ENCODE measurements around the gene GRIN2C. TPM values are rescaled to one million over a fixed set of nuclear protein-coding genes. Genes with fewer than 3 reads are reported as not detected.

GRIN2C gene
- total and polyA plus RNA-seq, 9 of the 15 experiments (the other 6 are each of a cell fraction or from before 2014, with no cell fraction given) = under 0.01 to 0.33 (median 0.10) TPM; not detected in 2

DNA sequence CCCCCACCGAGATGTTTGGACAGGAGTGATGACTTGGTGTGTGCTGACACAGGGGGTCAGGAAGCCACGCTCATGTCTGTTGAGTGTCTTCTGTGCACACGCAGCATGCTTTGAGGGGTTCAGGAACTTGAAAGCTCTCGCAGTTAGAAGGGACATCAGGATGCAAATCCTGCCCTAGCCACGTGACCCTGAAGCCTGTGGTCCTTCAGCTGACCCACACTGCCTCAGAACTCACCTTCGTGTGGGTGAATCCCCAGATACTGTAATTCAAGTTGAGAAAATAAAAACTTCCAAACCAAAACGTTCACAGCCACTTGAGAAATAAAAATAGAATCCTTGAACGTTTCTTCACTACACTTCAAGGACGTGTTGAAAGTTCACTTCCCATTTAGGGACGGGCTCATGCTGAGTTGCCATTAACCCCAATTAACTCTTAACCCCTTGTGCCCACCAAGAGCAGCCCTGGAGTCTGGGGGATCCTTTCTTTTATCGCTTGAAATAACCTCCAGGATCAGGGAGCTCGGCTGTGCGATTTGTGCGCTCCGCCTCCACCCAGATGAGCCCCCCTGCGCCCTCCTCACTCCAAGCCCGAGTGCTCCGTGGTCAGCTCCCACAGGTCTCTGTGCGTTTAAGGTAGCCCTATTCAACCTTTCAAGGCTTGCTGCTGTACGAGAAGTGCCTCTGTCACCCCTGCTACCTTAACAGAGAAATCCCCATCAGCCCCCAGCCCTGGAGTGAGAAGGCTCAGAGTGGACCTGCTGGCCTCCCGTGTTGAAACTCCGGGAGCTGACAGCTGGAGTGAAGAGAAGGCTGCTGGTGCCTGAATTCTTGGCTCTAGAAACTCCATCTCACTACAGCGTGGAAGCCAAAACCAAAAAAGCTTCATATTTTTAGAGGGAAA is 47.3 kb downstream of the GRIN2C start (continued):
- TF ChIP-seq, protein P1, sequence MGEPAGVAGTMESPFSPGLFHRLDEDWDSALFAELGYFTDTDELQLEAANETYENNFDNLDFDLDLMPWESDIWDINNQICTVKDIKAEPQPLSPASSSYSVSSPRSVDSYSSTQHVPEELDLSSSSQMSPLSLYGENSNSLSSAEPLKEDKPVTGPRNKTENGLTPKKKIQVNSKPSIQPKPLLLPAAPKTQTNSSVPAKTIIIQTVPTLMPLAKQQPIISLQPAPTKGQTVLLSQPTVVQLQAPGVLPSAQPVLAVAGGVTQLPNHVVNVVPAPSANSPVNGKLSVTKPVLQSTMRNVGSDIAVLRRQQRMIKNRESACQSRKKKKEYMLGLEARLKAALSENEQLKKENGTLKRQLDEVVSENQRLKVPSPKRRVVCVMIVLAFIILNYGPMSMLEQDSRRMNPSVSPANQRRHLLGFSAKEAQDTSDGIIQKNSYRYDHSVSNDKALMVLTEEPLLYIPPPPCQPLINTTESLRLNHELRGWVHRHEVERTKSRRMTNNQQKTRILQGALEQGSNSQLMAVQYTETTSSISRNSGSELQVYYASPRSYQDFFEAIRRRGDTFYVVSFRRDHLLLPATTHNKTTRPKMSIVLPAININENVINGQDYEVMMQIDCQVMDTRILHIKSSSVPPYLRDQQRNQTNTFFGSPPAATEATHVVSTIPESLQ (CRISPR knock-in tag; IDR thresholded peaks at IDR 0.05) = no peak
- no peak for TF ChIP-seq ZBTB7A (IDR thresholded peaks at IDR 0.05; ENCODE audit: borderline replicate concordance, control insufficient read depth, low read depth, low read length)
- TF ChIP-seq ZBTB17 (CRISPR knock-in tag; IDR thresholded peaks at IDR 0.05) = no peak

DNA sequence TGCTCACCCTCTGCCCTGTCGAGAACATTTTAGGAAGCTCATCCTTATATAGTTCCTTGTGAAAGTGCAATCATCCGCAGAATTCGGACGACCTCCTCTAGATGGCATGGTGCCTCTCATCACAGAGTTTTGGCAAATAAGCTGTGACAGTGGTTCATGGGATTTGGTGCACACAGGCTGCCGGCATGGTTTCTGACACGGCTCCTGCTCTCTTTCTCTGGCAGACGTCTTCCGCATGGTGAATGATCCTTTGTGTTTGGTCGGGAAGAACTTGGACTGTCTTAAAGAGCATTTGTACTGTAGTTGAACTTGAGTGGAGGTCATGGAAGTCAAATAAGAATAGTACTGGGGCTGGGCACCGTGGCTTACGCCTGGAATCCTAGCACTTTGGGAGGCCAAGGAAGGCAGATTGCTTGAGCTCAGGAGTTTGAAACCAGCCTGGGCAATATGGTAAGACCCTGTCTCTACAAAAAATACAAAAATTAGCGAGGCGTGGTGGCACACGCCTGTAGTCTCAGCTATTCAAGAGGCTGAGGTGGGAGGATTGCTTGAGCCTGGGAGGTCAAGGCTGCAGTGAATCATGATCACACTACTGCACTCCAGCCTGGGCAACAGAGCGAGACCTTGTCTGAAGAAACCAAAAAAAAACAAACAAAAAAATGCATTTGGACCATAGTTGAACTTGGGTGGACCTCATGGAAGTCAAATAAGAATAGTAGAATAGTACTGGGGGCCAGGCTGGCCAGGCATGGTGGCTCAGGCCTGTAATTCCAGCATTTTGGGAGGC is 48.8 kb downstream of the GRIN2C start:
- Histone ChIP-seq H3K27me3 (ENCODE audit: control insufficient read depth in 2 of 2, insufficient read depth in 2 of 2, low read length in 2 of 2) (no peaks in the 10 kb centered on the region), H2AFZ (ENCODE audit: low read depth, low read length) (no peak overlapping the region), H3K9me3 (replicated peaks; ENCODE audit: control insufficient read depth, insufficient read depth, low read depth, low read length) (no peaks in the 10 kb centered on the region), H3K4me1 (replicated peaks in 1 of 2; ENCODE audit: control insufficient read depth in 2 of 2, insufficient read depth in 2 of 2, low read length in 2 of 2) (no peaks in the 10 kb centered on the region), H4K20me1 (replicated peaks; ENCODE audit: control insufficient read depth, insufficient read depth, low read length) (no peaks in the 10 kb centered on the region), H3K9ac (ENCODE audit: insufficient read depth in 1 of 2, low read depth in 2 of 2, low read length in 2 of 2) (no peak overlapping the region), H3K4me3 (no peak overlapping the region), H3K4me2 (ENCODE audit: insufficient read depth, low read length) (no peak overlapping the region), H3K79me2 (ENCODE audit: control insufficient read depth, insufficient read depth, low read length) (no peaks in the 10 kb centered on the region), H3K27ac (ENCODE audit: extremely low read depth, low read depth, low read length) (no peak overlapping the region), H3K36me3 (ENCODE audit: control insufficient read depth, insufficient read depth, low read length) (no peaks in the 10 kb centered on the region; the same call in 1 of the 3 replicates), H3K9me1 (ENCODE audit: control insufficient read depth, insufficient read depth, low read length) (no peaks in the 10 kb centered on the region)
- BruUV-seq (replicated peaks) = no TSS peak
- ChIA-PET POLR2A (interaction anchor here (0.8 kb wide), 1 partner anchor 17 kb away, joined by 3 read pairs; no protein-coding TSS in a partner anchor), CTCF (ENCODE audit: low intra/inter-chr PET ratio) (no interaction called here)
- ATAC-seq (no peak), FAIRE-seq (peak; percentile 54), DNase-seq (ENCODE audit: extremely low read depth in 1 of 4, low spot score in 3 of 4) (no peak)
- intact Hi-C loops (cut with micrococcal nuclease) = no loop called here
- 88% methylated on average over 15 of the region's 15 CpGs for WGBS (ENCODE audit: insufficient coverage, low coverage, missing lambda C conversion rate)
- in situ Hi-C loops (cut with MboI) = no loop called here
- no peak for TF ChIP-seq SREBF1 (IDR thresholded peaks at IDR 0.05; ENCODE audit: borderline replicate concordance, low read depth, low read length)
- no peak for TF ChIP-seq TEAD2 (tag; IDR thresholded peaks at IDR 0.05)
- TF ChIP-seq U2AF1 (optimal IDR thresholded peaks at IDR 0.05; ENCODE audit: low read depth, low read length) = no peak
- TF ChIP-seq, protein P2, sequence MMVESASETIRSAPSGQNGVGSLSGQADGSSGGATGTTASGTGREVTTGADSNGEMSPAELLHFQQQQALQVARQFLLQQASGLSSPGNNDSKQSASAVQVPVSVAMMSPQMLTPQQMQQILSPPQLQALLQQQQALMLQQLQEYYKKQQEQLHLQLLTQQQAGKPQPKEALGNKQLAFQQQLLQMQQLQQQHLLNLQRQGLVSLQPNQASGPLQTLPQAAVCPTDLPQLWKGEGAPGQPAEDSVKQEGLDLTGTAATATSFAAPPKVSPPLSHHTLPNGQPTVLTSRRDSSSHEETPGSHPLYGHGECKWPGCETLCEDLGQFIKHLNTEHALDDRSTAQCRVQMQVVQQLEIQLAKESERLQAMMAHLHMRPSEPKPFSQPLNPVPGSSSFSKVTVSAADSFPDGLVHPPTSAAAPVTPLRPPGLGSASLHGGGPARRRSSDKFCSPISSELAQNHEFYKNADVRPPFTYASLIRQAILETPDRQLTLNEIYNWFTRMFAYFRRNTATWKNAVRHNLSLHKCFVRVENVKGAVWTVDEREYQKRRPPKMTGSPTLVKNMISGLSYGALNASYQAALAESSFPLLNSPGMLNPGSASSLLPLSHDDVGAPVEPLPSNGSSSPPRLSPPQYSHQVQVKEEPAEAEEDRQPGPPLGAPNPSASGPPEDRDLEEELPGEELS (CRISPR knock-in tag; IDR thresholded peaks at IDR 0.05; ENCODE audit: borderline replicate concordance) = no peak
- TF ChIP-seq ZNF282 (CRISPR knock-in tag; IDR thresholded peaks at IDR 0.05) = no peak
- no peak for TF ChIP-seq ESRRA (IDR thresholded peaks at IDR 0.05; ENCODE audit: borderline replicate concordance, low read depth)
- TF ChIP-seq KLF10 (CRISPR knock-in tag; IDR thresholded peaks at IDR 0.05) = no peak
- TF ChIP-seq, protein P3, sequence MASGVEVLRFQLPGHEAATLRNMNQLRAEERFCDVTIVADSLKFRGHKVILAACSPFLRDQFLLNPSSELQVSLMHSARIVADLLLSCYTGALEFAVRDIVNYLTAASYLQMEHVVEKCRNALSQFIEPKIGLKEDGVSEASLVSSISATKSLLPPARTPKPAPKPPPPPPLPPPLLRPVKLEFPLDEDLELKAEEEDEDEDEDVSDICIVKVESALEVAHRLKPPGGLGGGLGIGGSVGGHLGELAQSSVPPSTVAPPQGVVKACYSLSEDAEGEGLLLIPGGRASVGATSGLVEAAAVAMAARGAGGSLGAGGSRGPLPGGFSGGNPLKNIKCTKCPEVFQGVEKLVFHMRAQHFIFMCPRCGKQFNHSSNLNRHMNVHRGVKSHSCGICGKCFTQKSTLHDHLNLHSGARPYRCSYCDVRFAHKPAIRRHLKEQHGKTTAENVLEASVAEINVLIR (CRISPR knock-in tag; IDR thresholded peaks at IDR 0.05) = no peak
- no peak for TF ChIP-seq RBM25 (IDR thresholded peaks at IDR 0.05; ENCODE audit: low read depth, low read length, severe bottlenecking)
- no peak for TF ChIP-seq BHLHE40 (IDR thresholded peaks at IDR 0.05; ENCODE audit: low read length)

All from K562 (cell line).